ENCODE data around the gene RBL1. TPM values are rescaled to one million over a fixed set of nuclear protein-coding genes. Genes with fewer than 3 reads are reported as not detected.

RBL1 gene
- total and polyA plus RNA-seq, 10 of the 15 experiments (the other 5 are each of a cell fraction or from before 2014, with no cell fraction given): 4.5 to 51.1 (median 24.9) TPM

GRCh38 chr20:37095599-37096414, at the start of gene RBL1 (continued):
- peak; percentile 55; the same call in 1 of the 2 replicates for TF ChIP-seq ZBTB33 (IDR thresholded peaks at IDR 0.05)
- TF ChIP-seq PBX3 (IDR thresholded peaks at IDR 0.05; ENCODE audit: insufficient replicate concordance, low read depth, low read length): peak; percentile 70
- TF ChIP-seq CREM (IDR thresholded peaks at IDR 0.05; ENCODE audit: low read depth): peak; percentile 88
- peak; percentile 91 for TF ChIP-seq TCF3 (IDR thresholded peaks at IDR 0.05; ENCODE audit: borderline replicate concordance, insufficient read depth, low read depth, low read length)
- TF ChIP-seq SMAD1 (IDR thresholded peaks at IDR 0.05; ENCODE audit: low read depth, partially characterized antibody): no peak
- no peak for TF ChIP-seq USF2 (IDR thresholded peaks at IDR 0.05; ENCODE audit: borderline replicate concordance, low read depth, low read length)
- TF ChIP-seq RAD21 (IDR thresholded peaks at IDR 0.05; ENCODE audit: insufficient read depth, low read depth, low read length): no peak
- peak; percentile 100 for TF ChIP-seq RB1 (IDR thresholded peaks at IDR 0.05; ENCODE audit: borderline replicate concordance)
- peak; percentile 87 for TF ChIP-seq CREB1 (IDR thresholded peaks at IDR 0.05; ENCODE audit: low read depth)
- peak; percentile 99 for TF ChIP-seq STAT1 (conservative IDR thresholded peaks at IDR 0.05)
- TF ChIP-seq ASH2L (IDR thresholded peaks at IDR 0.05; ENCODE audit: borderline replicate concordance, low read depth): no peak
- no peak for TF ChIP-seq STAT3 (IDR thresholded peaks at IDR 0.05; ENCODE audit: low read depth, low read length)
- peak; percentile 96 for TF ChIP-seq SIN3A (IDR thresholded peaks at IDR 0.05; ENCODE audit: low read depth, low read length)
- no peak for TF ChIP-seq ATF2 (IDR thresholded peaks at IDR 0.05; ENCODE audit: low read length)
- TF ChIP-seq MLLT1 (IDR thresholded peaks at IDR 0.05): peak; percentile 94
- peak; percentile 52 for TF ChIP-seq SREBF1 (IDR thresholded peaks at IDR 0.05; ENCODE audit: low read length)
- TF ChIP-seq POLR2AphosphoS2 (IDR thresholded peaks at IDR 0.05; ENCODE audit: low read depth, low read length): no peak
- peak; percentile 55; the same call in 1 of the 2 replicates for TF ChIP-seq IRF4 (IDR thresholded peaks at IDR 0.05; ENCODE audit: low read depth, low read length)
- TF ChIP-seq JUND (IDR thresholded peaks at IDR 0.05; ENCODE audit: low read depth, low read length): no peak
- TF ChIP-seq NFYB (IDR thresholded peaks at IDR 0.05; ENCODE audit: insufficient read depth, low read depth, low read length): no peak
- no peak for TF ChIP-seq KDM1A (IDR thresholded peaks at IDR 0.05; ENCODE audit: borderline replicate concordance)
- peak; percentile 85 for TF ChIP-seq KLF5 (IDR thresholded peaks at IDR 0.05; ENCODE audit: partially characterized antibody)
- TF ChIP-seq IKZF2 (IDR thresholded peaks at IDR 0.05): peak; percentile 78 to 86; a peak in 3 of 4 replicates
